Renal pelvis (tissue), 4 donors: ENCODE data around the gene SPOCK1. TPM values are rescaled to one million over a fixed set of nuclear protein-coding genes. Genes with fewer than 3 reads are reported as not detected.
"Not testable (repeated sequence)": the region's sequence is repeated elsewhere in the genome, so short reads cannot be mapped to it uniquely, and the experiment has no call there.

ENCODE experiments used
- DNase-seq: peaks from one replicate; pipeline ENCODE4 v3.0.0-alpha.2; 2013
- polyA plus RNA-seq, 3 donors: library from polyadenylated mRNA; unstranded; fragments of 120-200 nt; gene quantifications; one replicate each; pipeline ENCODE4 v1.2.1, GENCODE V29; 2013; ENCODE audit not compliant: insufficient read length in 3 of 3

Gene SPOCK1
- polyA plus RNA-seq, 3 donors = 4.5 to 9.5 (median 9.2) TPM

GRCh38 chr5:136957428-136957827 lies 541.7 kb downstream of the SPOCK1 start:
- DNase-seq = no peak

GRCh38 chr5:136954142-136954541 lies 545.0 kb downstream of the SPOCK1 start:
- DNase-seq = not testable (repeated sequence)

GRCh38 chr5:136953346-136954069 lies 545.6 kb downstream of the SPOCK1 start:
- peak; percentile 15 for DNase-seq

- no peak for DNase-seq
These were observed 571.6 kb downstream of the SPOCK1 start for GRCh38 chr5:136927571-136927970.

GRCh38 chr5:136926073-136926472 lies 573.1 kb downstream of the SPOCK1 start:
- DNase-seq = no peak

Other genes with a start within 250 kb of the SPOCK1 start
- 10 to 100 TPM; 12.2 to 26.6 (median 25.0) TPM for gene KLHL3, start 236.8 kb upstream of the SPOCK1 start, polyA plus RNA-seq